ENCODE data around the gene MYOCD.
"Not testable (repeated sequence)": the region's sequence is repeated elsewhere in the genome, so short reads cannot be mapped to it uniquely, and the experiment has no call there.

Gene MYOCD

GRCh38 chr17:12665263-12666210, at the start of gene MYOCD:
Gene MYOCD, plus strand, starts transcription at chr17:12665890. Its CDS starts 299 bp downstream, at chr17:12666189.
- no peak for DNase-seq (ENCODE audit: low read depth in 3 of 3)

- DNase-seq (ENCODE audit: low read depth in 3 of 3) = no peak
Measured at GRCh38 chr17:12616161-12616560, 49.5 kb upstream of the MYOCD start.

- no peak for DNase-seq (ENCODE audit: low read depth in 3 of 3)
Measured at GRCh38 chr17:12618557-12618956, 47.1 kb upstream of the MYOCD start.

- no peak for DNase-seq (ENCODE audit: low read depth in 3 of 3)
Measured at GRCh38 chr17:12619459-12620199, 46.1 kb upstream of the MYOCD start.

GRCh38 chr17:12620200-12620720, 45.4 kb upstream of the MYOCD start:
- no peak for DNase-seq (ENCODE audit: low read depth in 3 of 3)

GRCh38 chr17:12622726-12623125, 43.0 kb upstream of the MYOCD start:
- no peak for DNase-seq (ENCODE audit: low read depth in 3 of 3)

GRCh38 chr17:12623220-12623848, 42.4 kb upstream of the MYOCD start:
- DNase-seq (ENCODE audit: low read depth in 3 of 3) = no peak

GRCh38 chr17:12624211-12624610, 41.5 kb upstream of the MYOCD start:
- DNase-seq (ENCODE audit: low read depth in 3 of 3) = no peak

GRCh38 chr17:12625092-12625491, 40.6 kb upstream of the MYOCD start:
- no peak for DNase-seq (ENCODE audit: low read depth in 3 of 3)

- no peak for DNase-seq (ENCODE audit: low read depth in 3 of 3)
Measured at GRCh38 chr17:12627177-12627629, 38.5 kb upstream of the MYOCD start.

GRCh38 chr17:12627781-12628451, 37.8 kb upstream of the MYOCD start:
- no peak for DNase-seq (ENCODE audit: low read depth in 3 of 3)

GRCh38 chr17:12631076-12631475, 34.6 kb upstream of the MYOCD start:
- DNase-seq (ENCODE audit: low read depth in 3 of 3) = no peak

GRCh38 chr17:12632785-12633184, 32.9 kb upstream of the MYOCD start:
- DNase-seq (ENCODE audit: low read depth in 3 of 3) = no peak

GRCh38 chr17:12634789-12635414, 30.8 kb upstream of the MYOCD start:
- no peak for DNase-seq (ENCODE audit: low read depth in 3 of 3)

- not testable (repeated sequence) for DNase-seq (ENCODE audit: low read depth in 3 of 3)
Measured at GRCh38 chr17:12635996-12636395, 29.7 kb upstream of the MYOCD start.

- DNase-seq (ENCODE audit: low read depth in 3 of 3) = no peak
Measured at GRCh38 chr17:12637015-12637414, 28.7 kb upstream of the MYOCD start.

GRCh38 chr17:12637745-12638651, 27.7 kb upstream of the MYOCD start:
- no peak for DNase-seq (ENCODE audit: low read depth in 3 of 3)

GRCh38 chr17:12640364-12640763, 25.3 kb upstream of the MYOCD start:
- no peak for DNase-seq (ENCODE audit: low read depth in 3 of 3)

GRCh38 chr17:12641084-12641483, 24.6 kb upstream of the MYOCD start:
- no peak for DNase-seq (ENCODE audit: low read depth in 3 of 3)

- DNase-seq (ENCODE audit: low read depth in 3 of 3) = no peak
Measured at GRCh38 chr17:12642034-12642433, 23.7 kb upstream of the MYOCD start.
